WTC11 (cell line): Measurements from ENCODE around the gene ZSCAN16. TPM values are rescaled to one million over a fixed set of nuclear protein-coding genes. Genes with fewer than 3 reads are reported as not detected.
A peak's percentile ranks its signal among the peaks of the same experiment; 100 is the strongest.

ENCODE experiments used
- ATAC-seq: fragments of 200-7000 bp; cut with Tn5 transposase; 2 replicates; pipeline ENCODE4 v1.10.0; 2021; ENCODE audit warnings: mild to moderate bottlenecking, moderate library complexity
- CTCF ChIA-PET: fragments of 300-600 bp; sonication (Branson Sonifier 250); formaldehyde crosslinking; loops from one replicate; lab custom pipeline; 2021; ENCODE audit warnings: antibody characterized with exemption; lab: Charles Lee
- POLR2A ChIA-PET: fragments of 350-600 bp; sonication (Branson Sonifier 250); formaldehyde crosslinking; loops from one replicate; lab custom pipeline; 2021; ENCODE audit warnings: antibody characterized with exemption; lab: Charles Lee
- DNase-seq: peaks from one replicate; pipeline ENCODE4 v3.0.0; 2021; ENCODE audit warnings: low spot score
- H3K27ac Mint-ChIP-seq: 2 replicates; pipeline ENCODE4 v1.8.0; 2021; ENCODE audit warnings: mixed read lengths
- H3K27me3 Mint-ChIP-seq: 2 replicates; pipeline ENCODE4 v1.8.0; 2021; ENCODE audit warnings: low read depth, mild to moderate bottlenecking, moderate library complexity, mixed read lengths
- H3K36me3 Mint-ChIP-seq: 2 replicates; pipeline ENCODE4 v1.8.0; 2021; ENCODE audit warnings: mixed read lengths
- H3K4me1 Mint-ChIP-seq: 2 replicates; pipeline ENCODE4 v1.8.0; 2022; ENCODE audit warnings: mixed read lengths
- H3K4me3 Mint-ChIP-seq: 2 replicates; pipeline ENCODE4 v1.8.0; 2021; ENCODE audit warnings: mild to moderate bottlenecking, moderate library complexity, mixed read lengths
- H3K9me3 Mint-ChIP-seq: 2 replicates; pipeline ENCODE4 v1.8.0; 2021; ENCODE audit warnings: mixed read lengths
- AFF4 ChIP-seq: sonication (generic); formaldehyde crosslinking; IDR thresholded peaks from 2 replicates; pipeline ENCODE4 v1.8.1; 2023; ENCODE audit warnings: mild to moderate bottlenecking, missing genetic modification reagents, borderline replicate concordance
- ARID4B ChIP-seq: sonication (generic); formaldehyde crosslinking; IDR thresholded peaks from 2 replicates; pipeline ENCODE4 v1.8.0; 2023; ENCODE audit warnings: missing genetic modification reagents, mild to moderate bottlenecking, borderline replicate concordance
- ATF2 ChIP-seq: sonication (generic); formaldehyde crosslinking; IDR thresholded peaks from 2 replicates; pipeline ENCODE4 v1.8.1; 2022; ENCODE audit warnings: low read depth, missing genetic modification reagents, borderline replicate concordance
- CREM ChIP-seq: sonication (generic); formaldehyde crosslinking; IDR thresholded peaks from 2 replicates; pipeline ENCODE4 v1.8.1; 2022; ENCODE audit warnings: mild to moderate bottlenecking, missing genetic modification reagents, moderate library complexity
- CTCF ChIP-seq: fragments of 200-600 bp; IDR thresholded peaks from 2 replicates; pipeline ENCODE4 v1.8.0; 2022; ENCODE audit warnings: antibody characterized with exemption
- ETV6 ChIP-seq: sonication (generic); formaldehyde crosslinking; IDR thresholded peaks from 2 replicates; pipeline ENCODE4 v1.8.1; 2022; ENCODE audit warnings: mild to moderate bottlenecking, missing genetic modification reagents
- FOXJ3 ChIP-seq: sonication (generic); formaldehyde crosslinking; IDR thresholded peaks from 2 replicates; pipeline ENCODE4 v1.9.0; 2021; ENCODE audit warnings: missing genetic modification reagents, mild to moderate bottlenecking, borderline replicate concordance
- FOXP4 ChIP-seq: sonication (generic); formaldehyde crosslinking; IDR thresholded peaks from 2 replicates; pipeline ENCODE4 v1.8.0; 2022; ENCODE audit warnings: mild to moderate bottlenecking, missing genetic modification reagents
- GRHL2 ChIP-seq: fragments of 250-450 bp; sonication (Bioruptor Pico); IDR thresholded peaks from 2 replicates; pipeline ENCODE4 v1.8.0; 2022; ENCODE audit warnings: mild to moderate bottlenecking, moderate library complexity; ENCODE audit not compliant: insufficient replicate concordance, severe bottlenecking
- MAX ChIP-seq: sonication (generic); formaldehyde crosslinking; IDR thresholded peaks from 2 replicates; pipeline ENCODE4 v1.8.0; 2022; ENCODE audit warnings: mild to moderate bottlenecking, missing genetic modification reagents
- OVOL2 ChIP-seq: fragments of 250-450 bp; sonication (Bioruptor Pico); IDR thresholded peaks from 2 replicates; pipeline ENCODE4 v1.9.0; 2021; ENCODE audit warnings: mild to moderate bottlenecking, borderline replicate concordance
- SP1 ChIP-seq: sonication (generic); formaldehyde crosslinking; conservative IDR thresholded peaks from 2 replicates; pipeline ENCODE4 v1.8.1; 2022; ENCODE audit warnings: missing genetic modification reagents
- USF2 ChIP-seq: sonication (generic); formaldehyde crosslinking; IDR thresholded peaks from 2 replicates; pipeline ENCODE4 v1.8.1; 2023; ENCODE audit warnings: mild to moderate bottlenecking, missing genetic modification reagents, moderate library complexity
- ZNF232 ChIP-seq: sonication (generic); formaldehyde crosslinking; IDR thresholded peaks from 2 replicates; pipeline ENCODE4 v1.8.0; 2022; ENCODE audit warnings: mild to moderate bottlenecking, missing genetic modification reagents
- ZNF281 ChIP-seq: sonication (generic); formaldehyde crosslinking; IDR thresholded peaks from 2 replicates; pipeline ENCODE4 v1.8.0; 2023; ENCODE audit warnings: mild to moderate bottlenecking, missing genetic modification reagents
- total RNA-seq: library from RNA; stranded (reverse); gene quantifications from 3 replicates; pipeline ENCODE4 v1.2.3, GENCODE V29; 2021

ZSCAN16 gene
- total RNA-seq, 1 experiment from 2014 or later = 7.1 TPM

- H3K9me3 Mint-ChIP-seq = peaks cover 14% of the 10 kb centered on the region
- H3K4me1 Mint-ChIP-seq = peaks cover 8% of the 10 kb centered on the region
- peak overlapping the region; percentile 98 for H3K4me3 Mint-ChIP-seq
- H3K27me3 Mint-ChIP-seq = no peaks in the 10 kb centered on the region
- ATAC-seq = peak; percentile 90
- POLR2A ChIA-PET = no interaction called here
- peak; percentile 92 for DNase-seq
- peak overlapping the region; percentile 98 for H3K27ac Mint-ChIP-seq
- CTCF ChIA-PET = no interaction called here
- peaks cover 33% of the 10 kb centered on the region for H3K36me3 Mint-ChIP-seq
- TF ChIP-seq ATF2 (CRISPR knock-in tag) (no peak), SP1 (CRISPR knock-in tag) (peak; percentile 73), AFF4 (CRISPR knock-in tag) (no peak), ZNF232 (CRISPR knock-in tag) (0 out of 2 replicates have a peak, but pooled peaks have one; percentile 28), MAX (no peak; the same call in 1 of the 2 replicates), ZNF281 (CRISPR knock-in tag) (no peak), FOXJ3 (CRISPR knock-in tag) (no peak), ARID4B (CRISPR knock-in tag) (peak; percentile 34; the same call in 1 of the 2 replicates), CTCF (no peak), GRHL2 (CRISPR knock-in tag) (no peak), FOXP4 (0 out of 2 replicates have a peak, but pooled peaks have one; percentile 23), OVOL2 (no peak), CREM (peak; percentile 94), USF2 (no peak), ETV6 (CRISPR knock-in tag) (peak; percentile 73)
Measured at GRCh38 chr6:28080631-28081485, 43.6 kb upstream of the ZSCAN16 start.
